Suppressor macrophage treated with lipopolysaccharide for 4 hours (primary cell): Measurements from ENCODE around the gene PRTN3.
A peak's percentile ranks its signal among the peaks of the same experiment; 100 is the strongest.

ENCODE experiments used
- DNase-seq: peaks from one replicate; pipeline ENCODE4 v3.0.0-alpha.2; 2020

Gene PRTN3, protein sequence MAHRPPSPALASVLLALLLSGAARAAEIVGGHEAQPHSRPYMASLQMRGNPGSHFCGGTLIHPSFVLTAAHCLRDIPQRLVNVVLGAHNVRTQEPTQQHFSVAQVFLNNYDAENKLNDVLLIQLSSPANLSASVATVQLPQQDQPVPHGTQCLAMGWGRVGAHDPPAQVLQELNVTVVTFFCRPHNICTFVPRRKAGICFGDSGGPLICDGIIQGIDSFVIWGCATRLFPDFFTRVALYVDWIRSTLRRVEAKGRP

DNA sequence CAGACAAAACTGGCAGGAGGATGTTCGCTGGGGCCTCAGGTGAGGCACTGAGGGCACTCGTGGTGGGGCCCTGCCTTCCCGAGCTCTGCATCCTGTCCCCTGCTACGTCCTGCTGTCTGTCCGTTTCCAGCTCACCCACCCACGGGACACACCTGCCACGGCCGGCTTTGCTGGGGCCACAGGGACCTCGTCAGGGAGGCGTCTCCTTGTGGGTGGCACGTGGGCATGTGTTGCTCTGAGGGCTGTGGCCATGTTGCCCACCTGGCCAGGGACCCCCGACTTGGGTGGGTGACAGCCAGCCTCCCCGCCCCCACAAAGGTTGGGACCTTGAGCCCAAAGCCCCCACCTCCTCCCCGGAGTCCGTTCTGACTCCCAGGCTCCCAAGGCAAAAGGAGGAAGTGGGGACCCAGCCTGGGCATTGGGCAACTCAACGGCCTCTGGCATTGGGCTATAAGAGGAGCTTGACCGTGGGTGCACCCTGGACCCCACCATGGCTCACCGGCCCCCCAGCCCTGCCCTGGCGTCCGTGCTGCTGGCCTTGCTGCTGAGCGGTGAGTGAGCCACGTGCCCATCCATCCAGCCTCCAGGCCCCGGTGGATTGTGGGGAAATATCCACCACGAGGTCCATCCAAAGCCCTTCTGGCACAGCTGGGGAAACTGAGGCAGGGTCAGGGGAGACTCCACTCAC lies at the start of gene PRTN3:
PRTN3 (plus strand) TSS at position 481 of the 688 bp plus-strand sequence; CDS start at position 491, 10 bp downstream.
- DNase-seq = peak; percentile 72

DNA sequence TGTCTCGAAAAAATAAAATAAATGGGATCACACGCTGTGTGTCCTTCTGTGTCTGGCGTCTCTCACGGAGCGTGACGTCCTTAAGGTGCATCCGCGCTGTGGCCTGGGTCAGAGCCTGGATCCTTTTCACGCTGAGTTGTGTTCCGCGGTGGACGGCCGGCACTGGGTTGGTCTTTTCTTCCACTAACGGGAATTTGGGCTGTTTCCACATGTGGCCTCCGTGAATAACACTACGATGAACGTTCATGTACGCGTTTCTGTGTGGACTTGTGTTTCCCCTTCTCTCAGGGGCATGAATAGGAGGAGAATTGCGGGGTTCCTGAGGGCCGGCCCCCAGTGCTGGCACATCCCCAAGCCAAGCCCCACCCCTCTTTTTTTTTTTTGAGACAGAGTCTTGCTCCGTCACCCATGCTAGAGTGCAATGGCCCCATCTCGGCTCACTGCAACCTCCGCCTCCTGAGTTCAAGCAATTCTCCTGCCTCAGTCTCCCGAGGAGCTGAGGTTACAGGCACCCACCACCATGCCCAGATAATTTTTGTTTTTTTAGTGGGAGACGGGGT lies 49.7 kb upstream of the PRTN3 start:
- no peak for DNase-seq

DNA sequence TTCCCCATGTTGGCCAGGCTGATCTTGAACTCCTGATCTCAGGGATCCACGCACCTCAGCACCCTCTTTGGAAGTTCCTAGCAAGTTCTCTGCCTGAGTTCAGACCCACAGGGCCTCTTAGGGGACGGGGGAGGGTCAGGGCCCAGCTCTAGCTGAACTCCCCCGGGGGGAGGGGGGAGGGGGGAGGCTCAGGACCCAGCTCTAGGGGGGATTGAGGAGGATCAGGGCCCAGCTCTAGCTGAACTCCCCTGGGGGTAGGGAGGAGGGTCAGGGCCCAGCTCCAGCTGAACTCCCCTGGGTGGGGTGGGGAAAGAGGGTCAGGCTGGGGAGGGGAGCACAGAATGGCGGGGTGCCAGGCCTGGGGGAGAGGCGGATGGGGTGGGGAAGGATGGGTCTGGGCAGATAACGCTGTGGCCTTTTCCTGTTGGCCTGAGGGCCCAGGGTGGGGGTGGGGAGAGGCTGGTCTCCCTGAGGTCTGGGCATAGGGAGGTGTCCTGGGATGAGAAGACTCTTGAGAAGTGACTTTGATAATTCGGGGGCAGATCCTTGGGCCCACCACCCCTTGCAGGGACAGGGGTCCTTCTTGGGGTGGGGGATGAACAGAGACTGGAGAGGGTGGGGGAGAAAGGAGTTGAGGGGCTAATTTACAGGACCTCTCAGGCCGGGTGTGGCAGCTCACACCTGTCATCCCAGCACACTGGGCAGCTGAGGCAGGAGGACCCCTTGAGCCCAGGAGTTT lies 49.1 kb upstream of the PRTN3 start:
- no peak for DNase-seq

DNA sequence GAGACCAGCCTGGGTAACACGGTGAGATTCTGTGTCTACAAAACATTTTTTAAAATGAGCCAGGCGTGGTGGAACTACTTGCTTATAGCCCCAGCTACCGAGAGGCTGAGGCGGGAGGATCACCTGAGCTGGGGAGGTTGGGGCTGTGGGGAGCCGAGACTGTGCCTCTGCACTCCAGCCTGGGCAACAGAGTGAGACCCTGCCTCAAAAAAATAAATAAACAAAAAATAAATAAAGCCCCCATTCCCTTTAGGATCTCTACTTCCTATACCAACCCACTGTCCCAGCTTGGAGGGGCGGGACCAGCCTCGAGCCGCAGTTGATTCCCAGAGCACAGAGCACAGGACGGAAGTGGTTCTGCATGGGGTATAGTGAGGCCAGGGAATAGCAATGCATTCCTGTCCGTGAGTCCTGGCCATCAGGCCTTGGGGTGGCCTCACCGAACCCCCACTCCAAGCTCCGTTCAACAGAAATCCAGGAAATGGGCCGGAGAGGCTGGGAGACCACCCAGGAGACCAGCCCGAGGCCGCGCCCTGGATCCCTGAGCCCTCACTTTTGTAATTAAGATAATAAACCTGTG lies 48.4 kb upstream of the PRTN3 start:
- no peak for DNase-seq

DNA sequence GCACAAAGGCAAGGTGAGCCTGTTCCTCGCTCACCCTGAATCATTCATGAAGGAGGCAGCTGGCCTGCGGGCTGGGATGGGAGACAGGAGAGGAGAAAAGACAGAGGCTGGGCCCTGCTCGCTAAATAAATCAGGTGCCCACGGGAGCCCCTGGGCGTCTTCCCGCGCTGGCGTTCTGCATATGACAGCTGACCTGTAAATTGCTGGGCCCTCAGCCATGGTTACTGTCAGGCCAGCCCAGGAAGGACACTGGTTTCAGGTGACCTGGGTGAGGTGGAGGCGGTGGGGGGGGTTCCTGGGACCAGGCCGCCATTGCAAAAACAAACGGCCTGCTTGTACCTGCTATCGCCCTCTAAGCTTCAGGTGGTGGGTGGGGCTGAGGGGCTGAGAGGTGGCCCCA lies 47.0 kb upstream of the PRTN3 start:
- DNase-seq = no peak

DNA sequence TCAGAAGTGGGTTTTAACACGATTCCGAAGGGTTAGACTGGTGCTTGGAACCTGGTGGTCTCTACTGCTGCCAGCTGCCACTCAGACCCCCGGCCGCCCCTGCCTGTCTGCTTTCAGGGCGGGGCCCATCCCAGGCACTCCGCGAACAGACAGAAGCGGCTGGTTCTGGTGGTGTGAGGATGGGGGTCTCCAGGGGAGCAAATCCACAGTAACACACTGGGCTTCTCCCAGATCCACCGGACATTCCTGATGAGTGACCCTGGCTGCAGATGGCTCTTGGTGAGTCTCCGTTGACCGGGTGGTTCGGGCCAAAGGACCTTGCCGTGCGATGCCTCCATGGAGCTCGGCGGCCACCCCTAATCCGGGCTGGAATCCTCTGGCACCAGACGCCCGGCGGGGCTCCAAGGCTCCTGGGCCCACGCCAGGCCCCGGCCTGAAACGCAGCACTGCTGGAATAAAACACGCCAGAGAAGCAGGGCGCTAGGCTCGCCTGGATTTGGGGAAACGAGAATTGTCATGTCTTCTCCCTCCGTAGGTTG lies 45.7 kb upstream of the PRTN3 start:
- no peak for DNase-seq

DNA sequence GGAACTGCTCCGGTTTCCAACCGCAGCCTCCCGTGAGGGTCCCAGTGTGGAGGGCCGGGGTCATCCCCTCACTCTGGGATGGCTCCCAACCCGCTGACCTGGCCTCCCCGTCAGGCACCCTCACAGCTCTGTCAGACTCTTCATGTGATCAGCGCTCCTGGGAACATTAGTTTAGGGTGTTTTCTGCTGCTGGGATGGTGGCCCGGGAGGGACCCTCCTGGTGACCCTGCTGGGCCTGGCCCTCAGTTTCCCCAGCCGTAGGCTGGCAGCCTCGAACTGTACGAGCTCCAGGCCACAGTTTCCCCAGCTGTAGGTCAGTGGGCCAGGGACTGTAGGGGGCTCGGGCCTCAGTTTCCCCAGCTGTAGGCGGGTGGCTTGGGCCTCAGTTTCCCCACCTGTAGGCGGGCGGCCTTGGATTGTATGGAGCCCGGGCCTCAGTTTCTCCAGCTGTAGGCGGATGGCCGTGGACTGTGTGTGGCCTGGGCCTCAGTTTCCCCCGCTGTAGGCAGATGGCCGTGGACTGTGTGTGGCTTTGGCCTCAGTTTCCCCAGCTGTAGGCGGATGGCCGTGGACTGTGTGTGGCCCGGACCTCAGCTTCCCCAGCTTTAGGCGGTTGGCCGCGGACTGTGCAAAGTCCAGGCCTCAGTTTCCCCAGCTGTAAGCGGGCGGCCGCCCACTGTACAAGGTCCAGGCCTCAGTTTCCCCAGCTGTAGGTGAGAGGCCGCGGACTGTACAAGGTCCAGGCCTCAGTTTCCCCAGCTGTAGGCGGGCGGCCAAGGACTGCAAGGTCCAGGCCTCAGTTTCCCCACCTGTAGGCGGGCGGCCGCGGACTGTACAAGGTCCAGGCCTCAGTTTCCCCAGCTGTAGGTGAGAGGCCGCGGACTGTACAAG lies 44.9 kb upstream of the PRTN3 start:
- no peak for DNase-seq

DNA sequence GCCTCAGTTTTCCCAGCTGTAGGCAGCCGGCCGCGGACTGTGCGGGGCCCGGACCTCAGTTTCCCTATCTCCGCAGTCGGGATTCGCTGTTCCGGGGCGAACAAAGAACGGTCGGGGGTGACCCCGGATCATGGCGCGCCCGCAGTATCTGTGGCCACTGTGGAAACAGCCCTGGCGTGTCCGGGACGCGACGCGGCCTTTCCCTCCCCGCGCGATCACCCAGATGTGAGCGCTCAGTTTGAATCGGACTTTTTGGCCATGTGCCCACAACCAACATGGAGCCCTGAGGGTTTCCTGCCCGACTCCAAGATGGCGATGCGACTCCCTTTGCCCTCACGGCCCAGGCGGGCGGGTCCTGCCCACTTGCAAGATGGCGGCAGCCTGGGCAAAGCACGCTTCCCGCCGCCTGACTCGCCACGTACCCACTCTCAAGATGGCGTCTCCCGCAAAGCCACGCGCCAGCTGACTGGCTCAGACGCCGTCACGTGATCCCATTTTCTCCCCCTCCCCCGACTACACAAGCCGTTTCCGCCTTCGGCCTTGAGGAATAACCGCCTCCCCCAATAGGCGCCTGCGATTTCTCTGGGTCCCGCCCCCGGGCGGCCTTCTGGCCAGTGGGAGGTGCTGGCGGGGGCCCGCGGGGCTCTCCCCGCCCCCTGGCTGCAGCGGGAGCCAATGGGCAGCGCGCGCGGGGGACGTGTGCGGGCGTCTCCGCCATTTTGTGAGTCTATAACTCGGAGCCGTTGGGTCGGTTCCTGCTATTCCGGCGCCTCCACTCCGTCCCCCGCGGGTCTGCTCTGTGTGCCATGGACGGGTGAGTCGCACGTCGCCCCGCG lies 43.9 kb upstream of the PRTN3 start, which contains the start of gene PTBP1:
PTBP1 (plus strand) TSS at position 761 of the 836 bp plus-strand sequence; CDS start at position 807, 46 bp downstream.
- DNase-seq = peak; percentile 100

DNA sequence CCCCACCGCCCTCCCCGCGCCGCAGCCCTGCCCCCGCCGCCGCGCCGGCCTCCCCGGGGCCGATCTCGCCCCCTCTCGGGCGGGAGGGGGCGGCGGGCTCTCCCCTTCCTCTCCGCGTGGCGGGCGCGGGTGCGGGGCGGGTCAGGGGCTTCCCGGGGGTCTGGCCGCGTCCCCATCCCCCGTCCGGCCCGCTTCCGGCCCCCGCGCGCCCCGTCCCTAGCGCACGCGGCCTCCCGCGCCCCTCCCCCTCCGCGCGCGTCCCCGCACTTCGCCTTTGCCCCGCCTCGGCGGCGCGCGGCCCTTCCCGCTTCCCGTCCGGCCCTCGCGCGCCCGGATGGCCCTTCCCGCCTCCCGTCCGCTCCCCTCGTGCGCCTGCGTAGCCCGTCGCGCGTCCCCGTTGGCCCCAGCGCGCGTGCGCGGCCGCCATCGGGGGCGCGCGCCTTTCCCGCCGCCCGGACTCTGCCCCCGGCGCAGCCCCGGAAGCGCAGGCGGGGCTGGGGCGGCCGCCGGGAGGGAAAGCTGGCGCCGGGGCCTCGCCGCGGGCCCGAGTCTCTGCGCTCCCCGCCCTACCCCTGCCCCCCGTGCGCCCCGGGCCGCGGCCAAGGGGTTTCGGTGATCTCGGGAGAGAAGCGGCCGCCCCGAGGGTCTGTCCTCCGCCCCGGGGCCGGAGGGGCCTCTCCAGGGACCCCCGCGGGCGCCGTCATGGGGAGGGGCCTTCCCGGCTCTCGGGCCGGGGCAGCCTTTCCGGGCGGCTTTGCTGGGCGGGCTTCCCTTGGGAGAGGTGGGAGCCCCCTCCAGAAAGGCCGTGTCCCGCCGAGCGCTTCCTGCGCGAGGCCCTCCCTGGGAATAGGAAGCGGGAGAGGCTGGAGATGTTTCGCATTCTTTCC lies 43.0 kb upstream of the PRTN3 start:
- DNase-seq = peak; percentile 98

DNA sequence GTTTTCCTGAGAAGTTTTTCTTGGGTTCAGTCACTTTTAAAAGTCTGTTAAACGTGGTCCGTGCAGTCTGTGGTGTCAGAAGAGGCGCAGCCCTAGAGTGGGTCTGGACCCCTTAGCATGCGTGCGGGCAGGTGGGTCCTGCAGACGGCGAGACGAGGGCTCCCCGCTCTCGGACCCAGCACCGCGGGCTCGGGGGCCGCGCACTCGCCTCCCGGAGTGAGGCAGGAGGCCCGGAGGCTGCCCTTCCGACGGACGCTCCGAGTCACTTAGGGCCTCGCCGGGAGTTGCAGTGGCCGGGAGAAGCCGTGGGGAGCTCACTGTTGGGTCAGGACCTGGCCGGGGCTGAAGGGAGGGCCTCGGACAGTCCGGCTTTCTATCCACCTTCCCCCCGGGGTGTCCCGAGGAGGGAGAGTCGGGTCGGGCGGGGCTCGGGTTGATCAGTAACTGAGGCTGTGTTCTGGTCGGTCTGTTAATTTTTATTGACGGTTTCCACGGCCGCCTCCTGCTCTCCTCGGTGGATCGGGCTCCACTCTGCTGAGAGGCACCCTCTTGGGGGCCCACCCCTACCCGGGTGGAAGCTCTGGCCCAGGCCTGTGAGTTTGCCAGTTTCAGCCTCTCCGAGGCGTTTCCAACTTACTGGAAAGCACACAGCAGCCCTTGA lies 42.3 kb upstream of the PRTN3 start:
- peak; percentile 22 for DNase-seq

DNA sequence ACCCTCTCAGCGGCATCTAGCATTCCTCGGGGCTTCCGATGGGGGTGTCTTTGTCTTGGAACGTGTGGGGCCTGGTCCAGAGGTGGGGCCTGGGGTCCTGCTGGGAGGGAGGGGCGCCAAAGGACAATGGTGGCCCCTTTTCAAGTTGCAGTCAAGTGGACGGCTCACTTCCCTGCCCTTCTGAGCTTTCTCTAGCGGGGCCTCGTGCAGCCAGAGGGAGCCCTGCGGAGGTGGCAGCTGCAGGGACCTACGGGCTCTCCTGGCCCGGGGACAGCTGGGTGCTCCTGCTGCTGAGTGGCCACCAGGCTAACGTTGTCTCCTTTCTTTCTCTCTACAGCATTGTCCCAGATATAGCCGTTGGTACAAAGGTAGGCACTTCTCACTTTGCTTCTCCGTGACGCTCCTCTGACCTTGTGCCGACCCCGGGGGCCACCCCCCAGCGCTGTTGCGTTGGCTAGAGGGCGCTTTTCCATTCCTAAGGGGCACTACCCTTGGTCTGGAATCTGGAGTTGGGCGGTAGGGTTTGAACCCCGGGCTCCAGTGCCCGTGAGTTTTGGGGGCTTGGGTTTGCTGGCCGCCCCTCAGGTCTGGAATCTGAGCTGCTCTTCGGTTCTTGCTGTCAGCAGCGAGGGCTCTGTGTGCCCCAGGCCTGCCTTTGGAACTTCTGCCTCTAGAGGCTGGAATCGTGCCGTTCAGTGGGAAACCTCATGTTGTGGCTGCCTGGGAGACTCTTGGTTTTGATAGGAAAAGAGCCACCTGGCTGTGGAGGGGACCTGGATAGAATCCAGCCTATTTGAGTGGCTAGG lies 41.5 kb upstream of the PRTN3 start:
- DNase-seq = peak; percentile 47

DNA sequence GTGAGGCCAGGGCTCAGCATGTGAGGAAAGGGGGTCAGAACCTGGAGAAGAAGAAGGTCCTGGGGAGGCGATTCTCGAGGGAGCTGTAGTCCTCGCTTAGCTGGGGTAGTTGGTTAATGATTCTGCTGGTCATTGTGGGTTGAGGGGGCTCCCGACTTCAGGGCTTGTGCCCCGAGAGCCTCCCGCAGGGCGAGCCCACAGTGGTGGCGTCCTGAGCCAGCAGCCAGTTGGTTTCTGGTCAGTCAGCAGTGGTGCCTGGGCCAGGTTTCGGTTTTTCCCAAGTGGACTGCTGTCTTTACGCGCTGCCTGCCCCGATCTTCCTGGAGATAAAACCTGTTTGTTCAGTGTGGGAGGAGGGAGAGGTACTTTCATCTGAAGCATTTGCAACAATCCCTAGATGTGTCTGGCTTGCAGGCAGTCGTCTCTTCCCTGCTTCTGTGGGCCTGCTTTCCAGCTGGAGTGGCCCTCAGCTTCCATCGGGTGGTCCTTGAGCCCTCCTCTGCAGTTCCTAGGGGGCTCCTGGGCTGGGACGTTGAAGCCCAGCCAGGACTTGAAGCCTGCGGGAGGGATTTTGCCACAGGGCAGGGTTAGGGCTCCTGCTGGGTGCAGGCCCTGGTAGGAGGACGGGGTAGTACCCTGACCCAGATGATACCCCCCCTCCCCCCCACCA lies 40.3 kb upstream of the PRTN3 start:
- DNase-seq = no peak

DNA sequence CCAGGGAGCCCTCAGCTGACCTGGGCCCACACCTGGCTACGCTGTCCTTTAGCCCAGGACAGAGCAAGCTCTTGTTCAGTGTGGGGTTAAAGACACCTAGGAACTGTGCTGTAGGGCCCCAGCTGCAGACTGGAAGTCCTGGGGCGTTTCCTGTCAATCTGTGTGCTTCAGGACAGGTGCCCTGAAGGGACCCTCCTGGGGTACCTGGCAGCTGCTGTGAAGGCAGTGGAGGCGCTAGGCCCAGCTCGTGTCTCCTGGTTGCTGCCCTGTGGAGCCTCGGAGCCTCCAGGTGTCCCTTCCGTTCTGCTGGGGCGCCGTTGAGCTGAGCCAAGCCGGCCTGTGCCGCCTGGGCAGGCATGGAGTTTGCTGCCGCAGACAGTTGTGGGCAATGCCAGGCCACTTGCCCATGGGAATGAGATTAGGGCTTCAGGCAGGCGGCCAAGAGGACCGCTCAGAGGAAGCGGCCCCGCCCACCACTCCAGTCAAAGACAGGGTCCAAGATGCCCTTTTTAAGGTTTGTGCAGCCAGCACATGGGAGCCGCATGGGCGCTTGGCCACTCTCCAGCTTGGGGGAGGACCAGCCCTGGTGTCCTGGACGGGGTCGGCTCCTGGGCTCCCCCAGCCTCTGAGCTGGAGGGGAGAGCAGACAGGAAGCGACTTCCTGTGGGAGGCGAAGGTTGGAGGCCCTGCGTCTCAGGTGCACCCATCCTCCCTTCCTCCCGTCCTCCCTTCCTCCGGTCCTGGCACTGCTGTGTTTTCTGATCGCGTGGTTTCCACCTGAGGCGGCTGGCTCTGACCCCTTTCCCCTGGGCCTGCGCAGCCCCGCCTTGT lies 39.6 kb upstream of the PRTN3 start:
- no peak for DNase-seq

DNA sequence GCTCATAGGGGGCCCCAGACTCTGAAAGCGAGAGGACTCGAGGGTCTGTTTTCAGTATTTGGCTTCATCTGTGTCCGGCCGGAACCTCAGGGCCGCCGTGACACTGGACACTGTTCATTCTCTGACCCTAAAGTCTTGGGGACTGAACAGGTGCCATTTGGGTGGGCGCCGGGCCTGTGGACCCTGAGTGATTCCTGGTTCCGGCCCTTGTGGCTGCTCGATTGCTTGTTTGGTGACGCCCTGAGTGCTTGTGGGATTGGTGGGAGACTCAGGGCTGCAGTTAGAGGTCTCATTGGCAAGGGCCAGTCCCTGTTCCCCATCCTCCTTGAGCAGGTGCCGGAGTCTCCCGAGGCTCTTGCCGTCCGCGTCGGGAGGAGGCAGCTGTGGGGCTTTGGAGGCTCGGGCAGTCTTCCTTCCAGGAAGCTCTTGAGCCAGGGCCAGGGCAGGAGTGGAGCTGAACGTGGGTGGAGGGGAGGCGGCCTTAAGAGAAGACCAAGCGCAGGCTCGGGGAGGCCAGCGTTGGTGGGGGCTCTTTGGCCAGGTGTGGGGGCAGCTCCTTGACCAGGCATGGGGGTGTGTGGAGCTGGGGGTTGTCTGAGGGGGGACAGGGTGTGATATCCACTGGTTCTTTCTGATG lies 38.8 kb upstream of the PRTN3 start:
- DNase-seq = no peak

DNA sequence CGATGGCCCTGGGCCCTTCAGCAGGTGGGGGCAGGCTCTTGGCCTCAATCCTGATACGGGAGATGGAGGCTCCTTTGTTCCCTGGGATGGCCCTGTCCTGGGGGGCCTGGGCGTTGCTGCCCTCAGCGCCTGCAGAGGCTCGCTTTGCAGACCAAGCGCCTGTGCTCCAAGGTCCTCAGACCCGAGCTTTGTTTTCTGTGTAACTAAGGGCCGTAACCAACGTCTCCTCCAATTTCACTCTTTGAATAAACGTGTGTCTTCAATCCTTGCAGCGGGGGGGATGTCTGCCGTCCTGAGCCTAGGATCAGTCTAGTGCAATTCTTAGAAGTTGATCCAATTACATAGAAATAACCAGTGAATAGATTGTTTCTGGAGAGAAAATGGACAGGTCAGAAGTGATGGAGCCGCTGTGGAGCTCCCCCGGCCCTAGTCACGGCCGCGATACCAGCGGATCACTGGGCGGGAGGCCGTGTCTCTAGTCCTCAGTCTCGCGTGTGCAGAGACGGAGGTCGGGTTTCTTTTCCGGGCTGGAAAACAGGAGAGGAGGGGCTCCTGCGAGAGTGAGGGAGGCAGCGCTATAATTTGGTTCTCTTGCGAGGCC lies 38.2 kb upstream of the PRTN3 start:
- DNase-seq = no peak

DNA sequence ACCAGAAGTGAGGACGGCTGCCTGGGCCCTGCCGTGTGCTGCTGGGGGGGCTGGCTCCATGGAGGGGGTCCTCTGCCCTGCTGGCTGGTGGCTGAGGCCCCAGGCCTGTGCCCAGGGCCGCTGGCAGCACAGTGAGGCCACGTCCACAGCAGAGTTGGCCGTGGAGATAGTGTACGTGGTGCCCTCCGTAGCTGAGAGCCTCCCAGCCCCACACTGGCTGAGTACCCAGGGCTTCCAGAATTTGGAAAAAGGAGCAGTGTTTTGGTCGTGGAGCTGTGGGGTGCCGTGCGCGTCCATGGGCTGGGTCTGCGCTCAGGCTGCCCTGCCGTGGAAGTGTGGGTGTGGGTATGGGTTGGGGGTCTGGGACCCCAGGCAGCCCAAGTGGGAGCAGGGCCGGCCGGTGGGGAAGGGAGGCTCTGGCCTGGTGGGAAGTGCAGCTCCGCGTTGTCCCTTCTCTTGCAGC lies 37.7 kb upstream of the PRTN3 start:
- DNase-seq = no peak
